Osteoblast (primary cell): Measurements from ENCODE around the gene TNNI2. TPM values are rescaled to one million over a fixed set of nuclear protein-coding genes. Genes with fewer than 3 reads are reported as not detected.

Source experiments
- DNase-seq: peaks from one replicate; pipeline ENCODE4 v3.0.0; 2011; ENCODE audit warnings: low spot score, mixed read lengths; ENCODE audit not compliant: insufficient read length; ENCODE audit errors: missing footprints
- H2AFZ ChIP-seq: 2 replicates; pipeline ENCODE4 v1.6.0; 2011; ENCODE audit warnings: mild to moderate bottlenecking, low read length
- H3K27ac ChIP-seq: 2 replicates; pipeline ENCODE4 v1.5.1; 2011; ENCODE audit warnings: mild to moderate bottlenecking, low read depth, low read length, moderate library complexity
- H3K27me3 ChIP-seq: 2 replicates; pipeline ENCODE4 v1.6.0; 2012; ENCODE audit warnings: mild to moderate bottlenecking, control low read depth, inconsistent platforms, low read length, moderate library complexity; ENCODE audit not compliant: insufficient read depth
- H3K36me3 ChIP-seq: 2 replicates; pipeline ENCODE4 v1.5.1; 2011; ENCODE audit warnings: mild to moderate bottlenecking, low read length, control low read depth, moderate library complexity; ENCODE audit not compliant: insufficient read depth
- H3K4me1 ChIP-seq: 2 replicates; pipeline ENCODE4 v1.5.1; 2011; ENCODE audit warnings: mild to moderate bottlenecking, low read length, control low read depth, moderate library complexity; ENCODE audit not compliant: insufficient read depth
- H3K4me2 ChIP-seq: 2 replicates; pipeline ENCODE4 v1.6.0; 2011; ENCODE audit warnings: mild to moderate bottlenecking, low read length; ENCODE audit not compliant: insufficient read depth
- H3K4me3 ChIP-seq: fragments of 200-600 bp; sonication (generic); 3 replicates; pipeline ENCODE4 v1.5.1; 2012; ENCODE audit warnings: mild to moderate bottlenecking, low read length, inconsistent platforms; ENCODE audit not compliant: insufficient read depth
- H3K79me2 ChIP-seq: 2 replicates; pipeline ENCODE4 v1.6.0; 2012; ENCODE audit warnings: mild to moderate bottlenecking, low read length, control low read depth, inconsistent platforms; ENCODE audit not compliant: insufficient read depth
- H3K9me3 ChIP-seq: 2 replicates; pipeline ENCODE4 v1.5.1; 2011; ENCODE audit warnings: low read depth, low read length, control low read depth
- H4K20me1 ChIP-seq: 2 replicates; pipeline ENCODE4 v1.6.0; 2012; ENCODE audit warnings: mild to moderate bottlenecking, low read length, control low read depth; ENCODE audit not compliant: insufficient read depth
- CTCF ChIP-seq: IDR thresholded peaks from 2 replicates; pipeline ENCODE4 v1.5.1; 2011; ENCODE audit warnings: mild to moderate bottlenecking, low read depth, low read length, moderate library complexity; ENCODE audit errors: extremely low read depth
- total RNA-seq: library from RNA; depleted of rRNA; stranded (reverse); fragments of >200 nt; gene quantifications from 2 replicates; pipeline ENCODE4 v1.2.3, GENCODE V29; 2012

The TNNI2 gene
- total RNA-seq, 1 donor, result not detected

- peak; percentile 77 for TF ChIP-seq CTCF
- H2AFZ ChIP-seq, result no peak overlapping the region
- no peak overlapping the region for H3K27ac ChIP-seq
- H3K36me3 ChIP-seq, result no peaks in the 10 kb centered on the region
- no peaks in the 10 kb centered on the region for H3K4me1 ChIP-seq
- DNase-seq, result peak; percentile 99
- H3K4me3 ChIP-seq, result no peak overlapping the region
- no peaks in the 10 kb centered on the region for H4K20me1 ChIP-seq
- H3K79me2 ChIP-seq, result no peaks in the 10 kb centered on the region
- H3K27me3 ChIP-seq, result no peaks in the 10 kb centered on the region
- H3K4me2 ChIP-seq, result no peak overlapping the region
- no peaks in the 10 kb centered on the region for H3K9me3 ChIP-seq
Measured at GRCh38 chr11:1837171-1838076, 1.4 kb upstream of the TNNI2 start.

- TF ChIP-seq CTCF, result no peak
- no peak overlapping the region for H2AFZ ChIP-seq
- no peaks in the 10 kb centered on the region for H3K36me3 ChIP-seq
- H3K27ac ChIP-seq, result no peak overlapping the region
- no peak overlapping the region for H3K4me2 ChIP-seq
- no peaks in the 10 kb centered on the region for H3K4me1 ChIP-seq
- no peaks in the 10 kb centered on the region for H3K27me3 ChIP-seq
- no peak for DNase-seq
- H3K79me2 ChIP-seq, result no peaks in the 10 kb centered on the region
- no peaks in the 10 kb centered on the region for H4K20me1 ChIP-seq
- no peaks in the 10 kb centered on the region for H3K9me3 ChIP-seq
- H3K4me3 ChIP-seq, result no peak overlapping the region
Measured at GRCh38 chr11:1838077-1838425, 730 bp upstream of the TNNI2 start.

- Histone ChIP-seq H3K4me3 (no peak overlapping the region), H3K27me3 (no peaks in the 10 kb centered on the region), H2AFZ (no peak overlapping the region), H3K9me3 (no peaks in the 10 kb centered on the region), H3K4me1 (no peaks in the 10 kb centered on the region), H3K36me3 (no peaks in the 10 kb centered on the region), H3K27ac (no peak overlapping the region), H3K79me2 (no peaks in the 10 kb centered on the region), H3K4me2 (no peak overlapping the region), H4K20me1 (no peaks in the 10 kb centered on the region)
- no peak for DNase-seq
- no peak for TF ChIP-seq CTCF
Measured at GRCh38 chr11:1839204-1839923, 583 bp downstream of the TNNI2 start.
